ENCODE measurements around the gene TCF20. TPM values are rescaled to one million over a fixed set of nuclear protein-coding genes. Genes with fewer than 3 reads are reported as not detected.

Gene TCF20
- total RNA-seq, 2 experiments from 2014 or later = 61.6 to 64.1 TPM

DNA sequence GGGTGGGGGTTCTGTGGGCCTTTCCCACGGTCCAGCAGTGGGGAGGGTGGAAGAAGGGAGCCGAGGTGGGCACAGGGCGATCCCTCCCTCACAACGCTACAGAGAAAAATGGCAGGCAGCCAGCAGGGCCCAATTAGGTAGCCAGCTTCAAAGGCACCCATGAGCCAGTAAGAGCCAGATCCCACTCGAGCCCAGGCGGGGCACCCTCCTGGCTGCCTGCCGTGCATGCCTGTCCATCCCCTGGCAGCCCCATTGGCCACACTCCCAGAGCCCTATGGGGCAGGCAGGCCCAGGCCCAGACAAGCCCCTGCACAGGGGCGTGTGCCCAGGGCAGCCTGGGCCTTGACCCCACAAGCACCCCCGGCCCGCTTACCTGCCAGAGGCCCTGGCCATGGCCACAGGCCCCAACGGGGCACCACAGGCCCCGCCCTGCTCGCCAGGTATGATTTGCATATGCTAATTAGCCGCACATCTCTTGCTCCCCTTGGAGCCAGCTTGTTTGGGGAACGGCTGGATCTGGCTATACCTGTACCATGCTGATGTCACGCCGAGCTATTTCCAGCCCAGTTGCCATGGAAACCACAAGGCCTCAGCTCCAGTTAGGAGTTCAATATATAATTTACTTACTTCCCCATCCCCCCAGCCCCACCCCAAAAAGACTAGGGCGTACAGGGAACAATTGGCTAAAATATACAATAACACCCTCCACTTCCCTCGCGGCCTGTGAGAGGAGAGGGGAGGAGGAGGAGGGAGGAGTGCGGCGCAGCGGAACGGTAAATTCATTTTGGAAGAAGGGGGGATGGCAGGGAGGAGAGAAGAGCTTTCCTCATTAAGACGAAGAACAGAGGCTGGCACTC lies 47.5 kb upstream of the TCF20 start:
- Mint-ChIP-seq H3K9me3 (no peaks in the 10 kb centered on the region), H3K36me3 (ENCODE audit: low read depth) (no peaks in the 10 kb centered on the region), H3K27ac (no peak overlapping the region), H3K4me1 (ENCODE audit: low read depth) (peaks cover 36% of the 10 kb centered on the region), H3K27me3 (no peaks in the 10 kb centered on the region), H3K4me3 (no peak overlapping the region)
- ChIA-PET POLR2A (no interaction called here), CTCF (interaction anchor here (1.0 kb wide), 1 partner anchor 41 kb away, joined by 3 read pairs; no protein-coding TSS in a partner anchor)
- peaks cover 48% of the 10 kb centered on the region for H3K4me1 ChIP-seq (ENCODE audit: insufficient read depth, low read length)
- ATAC-seq (ENCODE audit: poor library complexity) (no peak), DNase-seq (no peak)
- H3K4me3 ChIP-seq (ENCODE audit: low read length) = no peak overlapping the region
- H3K27ac ChIP-seq (ENCODE audit: low read depth in 1 of 2, low read length in 2 of 2) = no peak overlapping the region
- TF ChIP-seq, protein P1, sequence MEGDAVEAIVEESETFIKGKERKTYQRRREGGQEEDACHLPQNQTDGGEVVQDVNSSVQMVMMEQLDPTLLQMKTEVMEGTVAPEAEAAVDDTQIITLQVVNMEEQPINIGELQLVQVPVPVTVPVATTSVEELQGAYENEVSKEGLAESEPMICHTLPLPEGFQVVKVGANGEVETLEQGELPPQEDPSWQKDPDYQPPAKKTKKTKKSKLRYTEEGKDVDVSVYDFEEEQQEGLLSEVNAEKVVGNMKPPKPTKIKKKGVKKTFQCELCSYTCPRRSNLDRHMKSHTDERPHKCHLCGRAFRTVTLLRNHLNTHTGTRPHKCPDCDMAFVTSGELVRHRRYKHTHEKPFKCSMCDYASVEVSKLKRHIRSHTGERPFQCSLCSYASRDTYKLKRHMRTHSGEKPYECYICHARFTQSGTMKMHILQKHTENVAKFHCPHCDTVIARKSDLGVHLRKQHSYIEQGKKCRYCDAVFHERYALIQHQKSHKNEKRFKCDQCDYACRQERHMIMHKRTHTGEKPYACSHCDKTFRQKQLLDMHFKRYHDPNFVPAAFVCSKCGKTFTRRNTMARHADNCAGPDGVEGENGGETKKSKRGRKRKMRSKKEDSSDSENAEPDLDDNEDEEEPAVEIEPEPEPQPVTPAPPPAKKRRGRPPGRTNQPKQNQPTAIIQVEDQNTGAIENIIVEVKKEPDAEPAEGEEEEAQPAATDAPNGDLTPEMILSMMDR (IDR thresholded peaks at IDR 0.05) = no peak
- intact Hi-C loops (cut with DNase I, micrococcal nuclease) = loop anchor here in 1 of 2 experiments (10.0 kb wide), 2 partner anchors 223 to 353 kb away; partner anchors contain the start of genes NDUFA6 and SEPTIN3
- H3K27me3 ChIP-seq (ENCODE audit: control insufficient read depth in 1 of 2, insufficient read depth in 2 of 2, low read length in 2 of 2) = no peaks in the 10 kb centered on the region
- H3K9me3 ChIP-seq (ENCODE audit: control insufficient read depth in 1 of 2, insufficient read depth in 1 of 2, low read length in 2 of 2) = no peaks in the 10 kb centered on the region
- H3K36me3 ChIP-seq (ENCODE audit: insufficient read depth, low read length) = no peaks in the 10 kb centered on the region

DNA sequence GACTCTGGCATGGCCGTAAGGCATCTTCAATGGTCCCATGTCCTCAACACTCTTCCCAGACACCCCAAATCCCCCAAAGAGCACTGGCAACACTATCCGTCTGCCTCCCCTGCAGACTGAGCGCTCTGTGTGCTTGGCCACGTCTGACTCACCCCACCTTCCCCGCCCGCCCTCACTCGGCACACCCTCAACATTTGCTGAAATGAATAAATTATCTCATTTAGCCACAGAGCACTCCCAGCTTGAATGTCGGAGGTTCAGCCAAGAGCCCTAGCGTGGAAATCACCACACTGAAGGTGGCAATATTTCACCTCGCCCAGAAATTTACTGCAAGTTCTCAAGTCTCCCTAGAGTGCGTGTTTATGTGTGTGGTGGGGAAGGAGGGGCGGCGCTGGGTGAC lies 46.6 kb upstream of the TCF20 start:
- H3K9me3 Mint-ChIP-seq = no peaks in the 10 kb centered on the region
- H3K27me3 Mint-ChIP-seq = no peaks in the 10 kb centered on the region
- peak overlapping the region; percentile 81 for H3K27ac Mint-ChIP-seq
- no peaks in the 10 kb centered on the region for H3K36me3 Mint-ChIP-seq (ENCODE audit: low read depth)
- H3K4me3 Mint-ChIP-seq = no peak overlapping the region
- DNase-seq (peak in 11 of 14 experiments; percentile 15 to 79 (median 44)), ATAC-seq (ENCODE audit: poor library complexity) (peak; percentile 71)
- Histone ChIP-seq H3K27ac (ENCODE audit: low read depth in 1 of 2, low read length in 2 of 2) (no peak overlapping the region), H3K36me3 (ENCODE audit: insufficient read depth, low read length) (no peaks in the 10 kb centered on the region), H3K9me3 (ENCODE audit: control insufficient read depth in 1 of 2, insufficient read depth in 1 of 2, low read length in 2 of 2) (no peaks in the 10 kb centered on the region), H3K27me3 (ENCODE audit: control insufficient read depth in 1 of 2, insufficient read depth in 2 of 2, low read length in 2 of 2) (no peaks in the 10 kb centered on the region), H3K4me1 (ENCODE audit: insufficient read depth, low read length) (peaks cover 57% of the 10 kb centered on the region), H3K4me3 (ENCODE audit: low read length) (peak overlapping the region; percentile 10)
- intact Hi-C loops (cut with DNase I, micrococcal nuclease) = loop anchor here in 1 of 2 experiments (10.0 kb wide), 2 partner anchors 222 to 352 kb away; partner anchors contain the start of genes NDUFA6 and SEPTIN3
- ChIA-PET POLR2A (no interaction called here), CTCF (interaction anchor here (1.0 kb wide), 1 partner anchor 40 kb away, joined by 3 read pairs; no protein-coding TSS in a partner anchor)
- peaks cover 41% of the 10 kb centered on the region for H3K4me1 Mint-ChIP-seq (ENCODE audit: low read depth)
- TF ChIP-seq, protein P1 (IDR thresholded peaks at IDR 0.05) = no peak

DNA sequence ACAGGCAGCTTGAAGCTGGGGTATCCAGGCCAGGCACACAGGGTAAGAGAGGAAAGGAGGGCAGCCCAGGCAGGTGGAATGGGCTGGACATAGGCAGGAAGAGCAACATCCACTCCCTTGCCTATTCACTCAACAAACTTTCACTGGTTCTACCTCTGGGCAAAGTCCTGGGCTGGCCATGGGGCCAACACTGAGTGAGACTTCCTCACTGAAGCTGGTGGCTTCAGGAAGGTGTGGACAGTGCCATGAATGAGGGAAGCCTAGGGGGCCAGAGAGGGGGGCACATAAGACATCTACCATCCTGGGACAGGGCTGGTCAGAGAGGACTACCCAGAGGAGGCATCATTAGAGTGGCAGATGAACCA lies 44.9 kb upstream of the TCF20 start:
- TF ChIP-seq, protein P1 (IDR thresholded peaks at IDR 0.05) = no peak
- Histone ChIP-seq H3K27me3 (ENCODE audit: control insufficient read depth in 1 of 2, insufficient read depth in 2 of 2, low read length in 2 of 2) (no peaks in the 10 kb centered on the region), H3K27ac (ENCODE audit: low read depth in 1 of 2, low read length in 2 of 2) (peak overlapping the region in 1 of 2 donors; percentile 48), H3K4me1 (ENCODE audit: insufficient read depth, low read length) (peaks cover 68% of the 10 kb centered on the region), H3K9me3 (ENCODE audit: control insufficient read depth in 1 of 2, insufficient read depth in 1 of 2, low read length in 2 of 2) (no peaks in the 10 kb centered on the region), H3K36me3 (ENCODE audit: insufficient read depth, low read length) (no peaks in the 10 kb centered on the region), H3K4me3 (ENCODE audit: low read length) (no peak overlapping the region)
- Mint-ChIP-seq H3K4me3 (no peak overlapping the region), H3K9me3 (no peaks in the 10 kb centered on the region), H3K36me3 (ENCODE audit: low read depth) (no peaks in the 10 kb centered on the region), H3K4me1 (ENCODE audit: low read depth) (peaks cover 48% of the 10 kb centered on the region), H3K27me3 (no peaks in the 10 kb centered on the region), H3K27ac (peak overlapping the region; percentile 72)
- intact Hi-C loops (cut with DNase I, micrococcal nuclease) = loop anchor here in 1 of 2 experiments (10.0 kb wide), 2 partner anchors 221 to 351 kb away; partner anchors contain the start of genes NDUFA6 and SEPTIN3
- ChIA-PET POLR2A (interaction anchor here (0.9 to 2.1 kb wide), 3 partner anchors 10 to 13 kb away, joined by 3 to 8 read pairs (median 4); no protein-coding TSS in a partner anchor), CTCF (interaction anchor here (1.1 to 2.3 kb wide), 2 partner anchors 146 to 225 kb away, joined by 3 to 8 read pairs; partner anchors contain the start of gene NDUFA6)
- ATAC-seq (ENCODE audit: poor library complexity) (no peak), DNase-seq (no peak)
